GM12872 (cell line): ENCODE measurements around the gene CLEC16A.

ENCODE experiments used
- CTCF ChIP-seq: IDR thresholded peaks from 3 replicates; pipeline ENCODE4 v1.5.1; 2011; ENCODE audit warnings: low read depth, mild to moderate bottlenecking, low read length, moderate library complexity; ENCODE audit not compliant: insufficient read depth

Gene CLEC16A

GRCh38 chr16:10959161-10959560 is 14.8 kb downstream of the CLEC16A start:
- no peak for TF ChIP-seq CTCF

- no peak for TF ChIP-seq CTCF
Observed at GRCh38 chr16:10961231-10961630, 16.9 kb downstream of the CLEC16A start.

GRCh38 chr16:10964039-10964890 is 19.9 kb downstream of the CLEC16A start:
- peak; percentile 98 for TF ChIP-seq CTCF

GRCh38 chr16:10964891-10965326 is 20.5 kb downstream of the CLEC16A start:
- no peak for TF ChIP-seq CTCF

GRCh38 chr16:10965440-10966061 is 21.2 kb downstream of the CLEC16A start:
- no peak for TF ChIP-seq CTCF

GRCh38 chr16:10966129-10966528 is 21.8 kb downstream of the CLEC16A start:
- TF ChIP-seq CTCF: no peak

- TF ChIP-seq CTCF: no peak
Observed at GRCh38 chr16:10967986-10968385, 23.6 kb downstream of the CLEC16A start.
